Rectal smooth muscle tissue (tissue), 1 donor: ENCODE data around the gene SIVA1.
"Not testable (repeated sequence)": the region's sequence is repeated elsewhere in the genome, so short reads cannot be mapped to it uniquely, and the experiment has no call there.

ENCODE experiments used
- H3K27ac ChIP-seq: one replicate; pipeline ENCODE4 v1.7.0; 2013; ENCODE audit warnings: low read depth, low read length, inconsistent platforms
- H3K27me3 ChIP-seq: one replicate; pipeline ENCODE4 v1.7.0; 2013; ENCODE audit warnings: low read length; ENCODE audit not compliant: control insufficient read depth, insufficient read depth
- H3K36me3 ChIP-seq: one replicate; pipeline ENCODE4 v1.7.0; 2013; ENCODE audit warnings: low read length; ENCODE audit not compliant: control insufficient read depth, insufficient read depth
- H3K4me1 ChIP-seq: one replicate; pipeline ENCODE4 v1.7.0; 2013; ENCODE audit warnings: low read length; ENCODE audit not compliant: control insufficient read depth, insufficient read depth
- H3K4me3 ChIP-seq: one replicate; pipeline ENCODE4 v1.7.0; 2013; ENCODE audit warnings: low read length
- H3K9ac ChIP-seq: one replicate; pipeline ENCODE4 v1.7.0; 2013; ENCODE audit warnings: low read length

SIVA1 gene

DNA sequence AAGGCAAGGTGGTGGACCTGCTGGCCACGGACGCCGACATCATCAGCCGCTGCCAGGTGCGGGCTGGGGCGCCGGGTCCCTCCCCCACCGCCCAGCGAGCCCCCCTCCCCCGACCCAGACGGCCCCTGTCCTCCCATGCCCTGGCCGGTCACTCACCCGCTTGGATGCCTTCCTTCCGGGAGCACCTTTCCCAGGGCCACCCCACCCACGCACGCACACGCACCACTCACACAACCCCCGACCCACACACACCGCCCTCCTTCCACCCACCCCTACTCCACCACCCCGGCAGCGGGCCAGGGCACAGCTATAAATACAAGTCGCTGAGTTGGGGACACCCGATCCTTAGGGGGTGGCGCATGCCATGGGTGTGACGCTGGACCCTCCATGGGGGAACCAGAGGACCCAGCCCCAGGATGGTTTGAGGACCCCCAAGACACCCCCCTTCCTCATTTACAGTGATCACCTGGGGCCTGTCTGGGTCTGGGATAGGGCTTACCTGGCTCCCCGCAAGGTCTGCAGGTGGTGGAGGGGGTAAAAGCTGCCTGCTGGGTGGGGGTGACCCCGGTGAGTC, 28.5 kb upstream of the SIVA1 start:
- no peak overlapping the region for H3K9ac ChIP-seq
- no peak overlapping the region for H3K27ac ChIP-seq
- H3K27me3 ChIP-seq, result no peaks in the 10 kb centered on the region
- H3K4me1 ChIP-seq, result no peaks in the 10 kb centered on the region
- peak overlapping the region; percentile 59 for H3K4me3 ChIP-seq
- H3K36me3 ChIP-seq, result no peaks in the 10 kb centered on the region

- Histone ChIP-seq H3K27ac (no peak overlapping the region), H3K9ac (no peak overlapping the region), H3K4me1 (no peaks in the 10 kb centered on the region), H3K36me3 (no peaks in the 10 kb centered on the region), H3K4me3 (peak overlapping the region; percentile 14), H3K27me3 (no peaks in the 10 kb centered on the region)
Observed at GRCh38 chr14:104724981-104725771, 27.8 kb upstream of the SIVA1 start.

GRCh38 chr14:104725772-104726548, 27.0 kb upstream of the SIVA1 start:
- H3K4me1 ChIP-seq, result no peaks in the 10 kb centered on the region
- H3K27me3 ChIP-seq, result no peaks in the 10 kb centered on the region
- H3K9ac ChIP-seq, result no peak overlapping the region
- H3K4me3 ChIP-seq, result no peak overlapping the region
- H3K36me3 ChIP-seq, result no peaks in the 10 kb centered on the region
- no peak overlapping the region for H3K27ac ChIP-seq

GRCh38 chr14:104726600-104727451, 26.1 kb upstream of the SIVA1 start:
- Histone ChIP-seq H3K27me3 (no peaks in the 10 kb centered on the region), H3K36me3 (no peaks in the 10 kb centered on the region), H3K4me1 (no peaks in the 10 kb centered on the region), H3K27ac (no peak overlapping the region), H3K9ac (no peak overlapping the region), H3K4me3 (no peak overlapping the region)

GRCh38 chr14:104728631-104729030, 24.3 kb upstream of the SIVA1 start:
- Histone ChIP-seq H3K36me3 (no peaks in the 10 kb centered on the region), H3K9ac (no peak overlapping the region), H3K4me3 (no peak overlapping the region), H3K4me1 (no peaks in the 10 kb centered on the region), H3K27ac (no peak overlapping the region), H3K27me3 (no peaks in the 10 kb centered on the region)

DNA sequence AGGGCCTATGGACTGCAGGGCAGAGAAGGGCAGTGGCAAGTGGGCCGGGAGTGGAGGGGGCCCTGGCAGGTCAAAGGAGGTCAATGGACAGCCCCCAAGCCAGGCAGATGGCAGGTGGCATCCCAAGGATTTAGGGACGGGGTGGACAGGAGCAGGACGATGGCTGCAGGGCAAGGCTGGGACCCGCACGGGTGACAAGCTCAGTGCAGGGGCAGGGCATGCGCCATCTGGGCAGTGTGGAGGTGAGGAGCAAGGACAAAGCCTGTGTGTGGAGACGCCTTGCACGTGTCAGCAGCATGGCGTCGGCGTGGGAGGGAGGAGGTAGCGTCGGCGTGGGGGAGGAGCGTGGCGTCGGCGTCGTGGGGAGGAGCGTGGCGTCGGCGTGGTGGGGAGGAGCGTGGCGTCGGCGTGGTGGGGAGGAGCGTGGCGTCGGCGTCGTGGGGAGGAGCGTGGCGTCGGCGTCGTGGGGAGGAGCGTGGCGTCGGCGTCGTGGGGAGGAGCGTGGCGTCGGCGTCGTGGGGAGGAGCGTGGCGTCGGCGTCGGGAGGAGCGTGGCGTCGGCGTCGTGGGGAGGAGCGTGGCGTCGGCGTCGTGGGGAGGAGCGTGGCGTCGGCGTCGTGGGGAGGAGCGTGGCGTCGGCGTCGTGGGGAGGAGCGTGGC, 23.6 kb upstream of the SIVA1 start:
- not testable (repeated sequence) for H3K4me3 ChIP-seq, H3K4me1 ChIP-seq, H3K27ac ChIP-seq, H3K27me3 ChIP-seq, H3K9ac ChIP-seq, H3K36me3 ChIP-seq

- Histone ChIP-seq H3K27me3 (no peaks in the 10 kb centered on the region), H3K36me3 (no peaks in the 10 kb centered on the region), H3K4me1 (no peaks in the 10 kb centered on the region), H3K4me3 (no peak overlapping the region), H3K27ac (no peak overlapping the region), H3K9ac (no peak overlapping the region)
Observed at GRCh38 chr14:104729835-104730181, 23.1 kb upstream of the SIVA1 start.

DNA sequence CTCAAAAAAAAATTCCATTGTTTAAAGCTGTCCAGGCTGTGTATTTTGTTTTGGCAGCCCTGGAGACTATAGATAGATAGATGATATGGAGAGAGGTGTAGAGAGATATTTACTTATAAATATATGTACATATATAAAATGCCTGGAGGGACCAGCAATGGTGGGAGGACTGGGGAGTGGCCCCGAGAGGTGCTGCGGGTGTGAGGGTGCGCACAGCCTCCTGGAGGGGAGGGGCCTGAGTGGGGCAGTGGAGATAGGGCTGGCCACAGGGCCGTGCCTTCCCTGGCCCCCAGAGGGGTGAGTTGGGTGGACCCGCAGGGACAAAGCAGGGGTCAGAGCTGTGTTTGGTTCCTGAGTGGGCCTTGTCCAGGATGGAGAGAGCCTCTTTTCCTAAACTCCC, 22.5 kb upstream of the SIVA1 start:
- H3K9ac ChIP-seq, result no peak overlapping the region
- H3K4me1 ChIP-seq, result no peaks in the 10 kb centered on the region
- no peak overlapping the region for H3K4me3 ChIP-seq
- H3K27ac ChIP-seq, result no peak overlapping the region
- no peaks in the 10 kb centered on the region for H3K27me3 ChIP-seq
- no peaks in the 10 kb centered on the region for H3K36me3 ChIP-seq

- Histone ChIP-seq H3K4me3 (no peak overlapping the region), H3K4me1 (peaks cover 6% of the 10 kb centered on the region), H3K9ac (no peak overlapping the region), H3K27ac (no peak overlapping the region), H3K27me3 (no peaks in the 10 kb centered on the region), H3K36me3 (no peaks in the 10 kb centered on the region)
Observed at GRCh38 chr14:104731320-104732294, 21.3 kb upstream of the SIVA1 start.

- Histone ChIP-seq H3K4me3 (no peak overlapping the region), H3K27ac (no peak overlapping the region), H3K27me3 (no peaks in the 10 kb centered on the region), H3K9ac (no peak overlapping the region), H3K36me3 (no peaks in the 10 kb centered on the region), H3K4me1 (peaks cover 6% of the 10 kb centered on the region)
Observed at GRCh38 chr14:104732355-104732804, 20.6 kb upstream of the SIVA1 start.
